ENCODE measurements around the gene BTBD19.
"Not testable (repeated sequence)": the region's sequence is repeated elsewhere in the genome, so short reads cannot be mapped to it uniquely, and the experiment has no call there.

The BTBD19 gene

GRCh38 chr1:44828003-44828651, 19.8 kb downstream of the BTBD19 start:
- DNase-seq (no peak), ATAC-seq (no peak)
- Mint-ChIP-seq H3K4me1 (peaks cover 14% of the 10 kb centered on the region), H3K27me3 (no peaks in the 10 kb centered on the region), H3K9me3 (no peaks in the 10 kb centered on the region), H3K27ac (peak overlapping the region in 1 of 2 donors; percentile 35), H3K4me3 (no peak overlapping the region)

- peaks cover 14% of the 10 kb centered on the region for H3K4me1 Mint-ChIP-seq
- ATAC-seq, result no peak
- DNase-seq, result no peak
- no peak overlapping the region for H3K27ac Mint-ChIP-seq
- no peaks in the 10 kb centered on the region for H3K9me3 Mint-ChIP-seq
- no peak overlapping the region for H3K4me3 Mint-ChIP-seq
- no peaks in the 10 kb centered on the region for H3K27me3 Mint-ChIP-seq
These were observed 20.6 kb downstream of the BTBD19 start for GRCh38 chr1:44828841-44829440.

GRCh38 chr1:44829506-44830384, 21.4 kb downstream of the BTBD19 start:
- ATAC-seq (no peak), DNase-seq (no peak)
- Mint-ChIP-seq H3K27ac (no peak overlapping the region), H3K9me3 (no peaks in the 10 kb centered on the region), H3K4me1 (peaks cover 14% of the 10 kb centered on the region), H3K27me3 (no peaks in the 10 kb centered on the region), H3K4me3 (no peak overlapping the region)

GRCh38 chr1:44830900-44831304, 22.6 kb downstream of the BTBD19 start:
- Mint-ChIP-seq H3K9me3 (no peaks in the 10 kb centered on the region), H3K4me3 (no peak overlapping the region), H3K4me1 (peaks cover 20% of the 10 kb centered on the region), H3K27ac (no peak overlapping the region), H3K27me3 (no peaks in the 10 kb centered on the region)
- ATAC-seq (no peak), DNase-seq (no peak)

- H3K4me3 Mint-ChIP-seq, result no peak overlapping the region
- H3K9me3 Mint-ChIP-seq, result no peaks in the 10 kb centered on the region
- H3K27ac Mint-ChIP-seq, result no peak overlapping the region
- no peak for ATAC-seq
- no peak for DNase-seq
- no peaks in the 10 kb centered on the region for H3K27me3 Mint-ChIP-seq
- peaks cover 23% of the 10 kb centered on the region for H3K4me1 Mint-ChIP-seq
These were observed 23.2 kb downstream of the BTBD19 start for GRCh38 chr1:44831516-44831915.

- peak overlapping the region in 1 of 2 donors; percentile 53 for H3K27ac Mint-ChIP-seq
These were observed 23.9 kb downstream of the BTBD19 start for GRCh38 chr1:44832056-44832705.

GRCh38 chr1:44834328-44834727, 26.0 kb downstream of the BTBD19 start:
- DNase-seq, result no peak
- Mint-ChIP-seq H3K4me1 (peaks cover 23% of the 10 kb centered on the region), H3K27ac (peak overlapping the region; percentile 2 to 23), H3K27me3 (no peaks in the 10 kb centered on the region), H3K9me3 (no peaks in the 10 kb centered on the region), H3K4me3 (no peak overlapping the region)
- no peak for ATAC-seq

More at GRCh38 chr1:44832056-44832705, 23.9 kb downstream of the BTBD19 start:
- H3K4me1 Mint-ChIP-seq, result peaks cover 23% of the 10 kb centered on the region
- no peaks in the 10 kb centered on the region for H3K27me3 Mint-ChIP-seq
- H3K9me3 Mint-ChIP-seq, result no peaks in the 10 kb centered on the region
- DNase-seq (no peak), ATAC-seq (no peak)
- H3K4me3 Mint-ChIP-seq, result no peak overlapping the region

GRCh38 chr1:44835738-44836675, 27.7 kb downstream of the BTBD19 start:
- H3K27me3 Mint-ChIP-seq, result peaks cover 1% of the 10 kb centered on the region
- peak overlapping the region in 1 of 2 donors; percentile 20 for H3K27ac Mint-ChIP-seq
- H3K4me1 Mint-ChIP-seq, result peaks cover 18% of the 10 kb centered on the region
- no peaks in the 10 kb centered on the region for H3K9me3 Mint-ChIP-seq
- ATAC-seq (peak; percentile 97), DNase-seq (peak; percentile 82 to 88)
- peak overlapping the region; percentile 34 for H3K4me3 Mint-ChIP-seq

GRCh38 chr1:44838294-44838693, 30.0 kb downstream of the BTBD19 start:
- peaks cover 20% of the 10 kb centered on the region for H3K27me3 Mint-ChIP-seq
- H3K27ac Mint-ChIP-seq, H3K4me3 Mint-ChIP-seq, H3K9me3 Mint-ChIP-seq, ATAC-seq, DNase-seq: not testable (repeated sequence)
- H3K4me1 Mint-ChIP-seq, result peaks cover 16% of the 10 kb centered on the region

GRCh38 chr1:44839576-44839975, 31.3 kb downstream of the BTBD19 start:
- ATAC-seq (no peak), DNase-seq (no peak)
- Mint-ChIP-seq H3K27me3 (peaks cover 20% of the 10 kb centered on the region), H3K4me1 (peaks cover 16% of the 10 kb centered on the region), H3K27ac (peak overlapping the region in 1 of 2 donors; percentile 69), H3K4me3 (no peak overlapping the region), H3K9me3 (no peaks in the 10 kb centered on the region)

GRCh38 chr1:44842486-44842861, 34.2 kb downstream of the BTBD19 start:
- Mint-ChIP-seq H3K27ac (peak overlapping the region in 1 of 2 donors; percentile 59), H3K4me1 (peaks cover 7% of the 10 kb centered on the region), H3K4me3 (peak overlapping the region; percentile 66 to 76), H3K27me3 (peaks cover 20% of the 10 kb centered on the region), H3K9me3 (no peaks in the 10 kb centered on the region)
- DNase-seq (no peak), ATAC-seq (no peak)

- Mint-ChIP-seq H3K27me3 (peaks cover 20% of the 10 kb centered on the region), H3K27ac (peak within 1 kb of the TSS in 1 of 2 donors; percentile 59), H3K4me3 (peak within 1 kb of the TSS; percentile 66 to 76), H3K9me3 (no peaks in the 10 kb centered on the region), H3K4me1 (peaks cover 7% of the 10 kb centered on the region)
- peak; percentile 33 to 47 for DNase-seq
- ATAC-seq, result peak; percentile 82
These were observed 34.7 kb downstream of the BTBD19 start, which contains the start of gene PTCH2 for GRCh38 chr1:44842862-44843655. Gene PTCH2, minus strand, starts transcription at chr1:44843253. Its CDS starts 321 bp downstream, at chr1:44842932.

- ATAC-seq, result no peak
- Mint-ChIP-seq H3K9me3 (no peaks in the 10 kb centered on the region), H3K27me3 (peaks cover 9% of the 10 kb centered on the region), H3K4me3 (no peak overlapping the region), H3K4me1 (peaks cover 22% of the 10 kb centered on the region), H3K27ac (peak overlapping the region in 1 of 2 donors; percentile 19)
- no peak for DNase-seq
These were observed 38.7 kb downstream of the BTBD19 start for GRCh38 chr1:44846985-44847384.

- H3K27me3 Mint-ChIP-seq, result peaks cover under 1% of the 10 kb centered on the region
- H3K9me3 Mint-ChIP-seq, result no peaks in the 10 kb centered on the region
- no peak for ATAC-seq
- H3K4me3 Mint-ChIP-seq, result no peak overlapping the region
- H3K27ac Mint-ChIP-seq, result no peak overlapping the region
- H3K4me1 Mint-ChIP-seq, result peaks cover 16% of the 10 kb centered on the region
- no peak for DNase-seq
These were observed 39.5 kb downstream of the BTBD19 start for GRCh38 chr1:44847845-44848244.
